Measurements from ENCODE around the gene SH3BP4. TPM values are rescaled to one million over a fixed set of nuclear protein-coding genes. Genes with fewer than 3 reads are reported as not detected.
A peak's percentile ranks its signal among the peaks of the same experiment; 100 is the strongest.

SH3BP4 gene
- total RNA-seq, 1 donor, result 115 TPM

- no peak for TF ChIP-seq CTCF (IDR thresholded peaks at IDR 0.05; ENCODE audit: insufficient read depth, low read depth, low read length)
- peak; percentile 46 for DNase-seq (ENCODE audit: low read depth)
- H3K4me3 ChIP-seq (ENCODE audit: low read depth, low read length), result no peak overlapping the region
These were observed 147.1 kb downstream of the SH3BP4 start for GRCh38 chr2:235098736-235099494.

DNA sequence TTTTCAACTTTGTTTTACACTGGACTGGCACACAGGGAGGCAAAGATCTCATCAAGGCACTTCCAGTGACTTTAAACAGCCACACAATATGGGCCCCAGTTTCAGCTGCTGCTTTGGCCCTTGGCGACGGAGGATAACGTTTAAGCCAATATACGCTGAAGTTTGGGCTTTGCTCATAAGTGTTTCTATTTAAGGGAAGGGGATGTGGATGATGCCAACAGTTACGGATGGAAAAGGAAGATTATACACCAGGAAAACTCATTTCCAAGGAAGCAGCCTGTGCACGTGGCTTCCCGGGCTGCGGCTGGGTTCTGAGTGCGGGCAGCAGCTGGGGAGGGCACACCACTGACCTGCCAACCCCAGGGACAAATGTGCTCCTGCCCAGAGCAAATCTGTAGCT, 151.1 kb downstream of the SH3BP4 start:
- no peak overlapping the region for H3K4me3 ChIP-seq (ENCODE audit: low read depth, low read length)
- no peak for DNase-seq (ENCODE audit: low read depth)
- TF ChIP-seq CTCF (IDR thresholded peaks at IDR 0.05; ENCODE audit: insufficient read depth, low read depth, low read length), result no peak

Measured in fibroblast of villous mesenchyme (primary cell).